Measurements from ENCODE around the gene CACNA1C.

The CACNA1C gene

GRCh38 chr12:2557597-2557996, 504.8 kb downstream of the CACNA1C start:
- no peak for DNase-seq (ENCODE audit: low spot score)

GRCh38 chr12:2559931-2560330, 507.1 kb downstream of the CACNA1C start:
- no peak for DNase-seq (ENCODE audit: low spot score)

- no peak for DNase-seq (ENCODE audit: low spot score)
Measured at GRCh38 chr12:2560356-2560755, 507.6 kb downstream of the CACNA1C start.

DNA sequence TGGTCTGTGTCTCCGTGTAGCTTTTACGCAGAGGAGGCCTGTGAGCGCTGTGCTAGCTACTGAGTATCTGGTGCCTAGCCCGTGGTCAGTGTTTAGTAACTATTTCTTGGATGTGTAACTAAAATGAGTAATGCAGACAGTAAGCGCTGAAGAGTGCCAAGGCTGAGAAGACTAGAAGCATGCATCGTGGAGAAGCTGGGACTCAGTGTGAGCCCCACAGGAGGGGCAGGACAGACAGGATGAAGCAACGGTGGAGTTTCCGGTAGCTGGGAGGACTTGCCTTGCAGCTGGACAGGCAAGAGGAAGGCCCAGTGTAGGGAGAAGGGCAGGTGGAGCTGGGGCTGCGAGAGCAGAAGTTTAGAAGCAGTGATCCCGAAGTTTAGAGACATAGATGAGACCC, 508.6 kb downstream of the CACNA1C start:
- no peak for DNase-seq (ENCODE audit: low spot score)

DNA sequence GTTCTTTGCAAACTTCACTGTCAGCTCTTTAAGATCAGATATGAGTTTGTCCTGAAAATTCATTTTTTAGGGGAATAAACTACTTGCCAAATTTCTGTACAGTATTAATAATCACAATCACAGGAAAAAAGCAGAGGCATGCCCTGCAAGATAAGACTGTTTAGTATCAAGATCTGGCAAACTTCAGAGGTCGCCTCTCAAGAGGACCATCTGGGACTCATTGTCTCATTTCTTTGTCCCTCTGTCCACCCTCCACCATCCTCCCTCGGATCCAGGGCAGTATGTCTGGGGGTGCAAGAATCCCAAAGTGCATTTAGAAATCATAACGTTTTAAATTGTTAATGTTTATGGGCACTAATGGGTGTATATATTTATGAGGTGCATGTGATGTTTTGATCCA, 509.6 kb downstream of the CACNA1C start:
- DNase-seq (ENCODE audit: low spot score) = no peak

DNA sequence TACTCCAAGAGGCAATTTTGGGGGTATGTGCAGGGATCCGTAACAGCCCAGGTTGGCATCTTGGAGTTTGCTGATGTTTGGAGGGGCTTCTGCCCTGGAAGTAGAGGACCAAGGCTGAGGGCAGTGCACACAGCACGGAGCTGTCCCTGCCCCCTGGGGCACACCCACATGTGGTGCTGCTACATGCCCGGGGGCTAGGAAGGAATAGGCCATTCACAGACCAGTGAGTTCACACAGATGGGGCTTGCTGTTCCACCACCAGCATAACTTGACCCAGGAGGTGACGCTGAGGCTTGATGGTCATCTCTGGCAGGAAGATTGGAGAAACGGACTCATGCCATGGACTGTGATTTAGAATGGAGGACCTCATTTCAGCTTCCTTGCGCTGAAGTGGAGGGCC, 510.9 kb downstream of the CACNA1C start:
- no peak for DNase-seq (ENCODE audit: low spot score)

- DNase-seq (ENCODE audit: low spot score) = no peak
Measured at GRCh38 chr12:2566161-2566560, 513.4 kb downstream of the CACNA1C start.

- DNase-seq (ENCODE audit: low spot score) = no peak
Measured at GRCh38 chr12:2567711-2568110, 514.9 kb downstream of the CACNA1C start.

- DNase-seq (ENCODE audit: low spot score) = no peak
Measured at GRCh38 chr12:2570562-2570961, 517.8 kb downstream of the CACNA1C start.

DNA sequence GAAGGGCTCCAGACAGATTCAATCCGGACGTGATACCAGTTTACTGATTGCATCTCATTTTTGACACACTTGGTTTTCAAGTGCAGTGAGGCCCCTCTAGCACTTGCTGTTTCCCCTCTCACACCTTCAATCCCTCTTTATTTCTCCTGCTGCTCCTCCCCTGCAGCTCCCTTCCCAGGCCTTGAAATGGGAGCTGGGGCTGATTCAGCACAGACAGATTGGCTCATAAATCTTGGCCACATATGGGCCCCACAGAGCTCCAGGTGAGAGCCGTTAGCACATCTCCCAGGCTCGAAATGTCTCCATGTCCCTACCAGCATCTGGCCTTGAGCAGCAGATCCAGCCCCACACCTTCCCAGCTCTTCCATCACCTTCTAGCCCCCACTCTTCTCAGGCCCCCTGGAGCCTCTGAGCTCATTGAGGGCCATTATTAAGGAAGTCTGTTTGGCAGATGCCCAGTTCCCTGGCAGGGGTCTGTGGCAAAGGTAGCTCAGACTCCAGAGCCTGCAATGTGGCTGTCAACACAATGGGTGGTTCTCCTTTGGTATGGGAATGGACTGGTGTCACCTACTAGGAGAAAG, 521.7 kb downstream of the CACNA1C start:
- DNase-seq (ENCODE audit: low spot score) = no peak

DNA sequence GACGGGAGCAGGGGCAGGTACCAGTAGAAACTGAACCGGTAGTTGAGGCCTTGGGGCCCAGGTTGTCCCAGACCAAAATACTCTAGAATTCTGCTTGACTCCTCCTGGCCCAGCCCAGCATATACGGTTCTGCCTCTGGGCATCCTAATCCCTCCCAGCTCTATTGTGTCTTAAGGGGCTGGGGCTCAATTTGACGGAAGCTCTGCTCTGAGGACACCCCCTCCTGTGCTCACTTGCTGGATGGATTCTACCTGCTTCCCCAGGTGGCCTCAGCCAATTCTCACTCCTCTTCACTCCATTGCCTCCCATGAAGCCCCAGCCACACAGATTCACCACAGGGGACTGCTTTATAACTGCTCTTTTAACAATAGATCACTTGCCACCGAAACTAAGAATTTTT, 522.5 kb downstream of the CACNA1C start:
- no peak for DNase-seq (ENCODE audit: low spot score)

DNA sequence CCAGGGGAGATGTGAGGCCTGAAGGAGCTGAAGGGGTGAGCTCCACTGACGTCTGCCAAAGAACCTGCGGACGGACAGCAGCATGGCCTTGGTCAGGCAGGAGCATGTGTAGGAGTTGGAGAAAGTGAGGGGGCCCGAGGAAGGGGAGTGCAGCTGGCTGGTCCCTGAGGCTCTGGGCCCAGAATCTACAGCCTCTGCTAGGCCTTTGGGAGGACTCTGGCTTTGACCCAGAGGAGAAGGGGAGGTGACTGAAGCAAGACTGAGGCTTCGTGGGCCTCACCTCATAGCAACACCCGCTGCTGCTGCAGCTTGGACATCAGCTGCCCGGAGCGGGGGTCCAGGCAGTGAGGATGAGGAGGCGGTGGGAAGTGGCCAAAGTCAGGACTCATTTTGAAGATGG, 525.4 kb downstream of the CACNA1C start:
- DNase-seq (ENCODE audit: low spot score) = no peak

GRCh38 chr12:2578772-2579171, 526.0 kb downstream of the CACNA1C start:
- DNase-seq (ENCODE audit: low spot score) = no peak

- peak; percentile 87 for DNase-seq (ENCODE audit: low spot score)
Measured at GRCh38 chr12:2580821-2581220, 528.0 kb downstream of the CACNA1C start.

- no peak for DNase-seq (ENCODE audit: low spot score)
Measured at GRCh38 chr12:2581293-2582045, 528.7 kb downstream of the CACNA1C start.

DNA sequence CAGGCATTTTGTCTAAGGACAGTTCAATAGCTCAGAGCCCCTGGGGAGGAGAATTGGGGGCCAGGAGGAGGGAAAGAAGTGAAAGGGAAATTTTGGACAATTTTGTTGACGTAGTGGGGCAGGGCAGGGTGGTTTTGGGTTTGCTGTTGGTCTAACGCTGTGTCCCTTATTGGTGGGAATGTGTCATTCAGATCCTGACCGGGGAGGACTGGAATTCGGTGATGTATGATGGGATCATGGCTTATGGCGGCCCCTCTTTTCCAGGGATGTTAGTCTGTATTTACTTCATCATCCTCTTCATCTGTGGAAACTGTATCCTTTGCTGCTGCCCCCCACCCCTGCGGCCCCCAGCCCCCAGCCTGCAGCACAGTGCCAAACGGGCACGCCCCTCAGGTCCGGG, 529.8 kb downstream of the CACNA1C start:
- DNase-seq (ENCODE audit: low spot score) = peak; percentile 44

- DNase-seq (ENCODE audit: low spot score) = peak; percentile 88
Measured at GRCh38 chr12:2583091-2583497, 530.3 kb downstream of the CACNA1C start.

- no peak for DNase-seq (ENCODE audit: low spot score)
Measured at GRCh38 chr12:2583642-2584401, 531.0 kb downstream of the CACNA1C start.

DNA sequence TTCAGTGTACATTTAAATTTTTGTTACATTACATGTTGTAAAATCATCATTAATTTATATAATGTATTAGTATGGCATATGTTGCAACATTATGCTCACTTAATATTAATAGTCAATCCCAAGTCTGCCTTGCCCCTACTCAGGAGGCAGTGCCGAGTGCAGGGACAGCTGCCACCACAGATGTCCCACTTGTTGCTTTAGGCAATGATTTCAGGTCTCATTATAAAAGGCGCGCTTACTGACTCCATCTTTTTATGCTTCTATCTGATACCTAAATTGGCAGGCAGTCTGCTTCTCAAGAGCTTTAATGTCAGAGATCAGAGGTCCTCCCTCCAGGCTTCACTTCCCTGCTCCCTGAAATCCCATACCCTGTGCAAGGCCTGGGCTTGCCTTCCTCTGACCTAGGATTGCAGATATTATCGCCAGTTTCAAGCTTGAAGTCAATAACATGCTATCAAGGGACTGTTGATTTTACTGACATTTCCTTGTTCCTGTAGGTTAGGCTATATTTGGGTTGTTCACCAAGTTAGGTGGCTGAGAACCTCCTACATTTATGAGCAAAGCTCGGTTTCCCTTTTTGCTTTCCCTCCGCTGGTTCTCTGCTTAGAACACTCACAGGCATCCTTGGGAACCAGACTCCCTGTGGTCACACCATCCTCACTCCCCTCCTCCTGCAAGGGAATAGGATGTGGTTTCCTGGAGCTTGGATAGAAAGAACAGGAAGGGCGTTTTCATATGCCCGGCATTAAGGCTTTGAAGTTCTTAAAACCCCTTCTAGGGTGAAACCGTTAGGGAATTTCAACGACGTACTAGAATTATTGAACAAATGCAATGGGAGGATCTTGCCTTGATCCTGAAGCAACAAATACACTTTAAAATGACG, 533.6 kb downstream of the CACNA1C start:
- peak; percentile 34 for DNase-seq (ENCODE audit: low spot score)

DNA sequence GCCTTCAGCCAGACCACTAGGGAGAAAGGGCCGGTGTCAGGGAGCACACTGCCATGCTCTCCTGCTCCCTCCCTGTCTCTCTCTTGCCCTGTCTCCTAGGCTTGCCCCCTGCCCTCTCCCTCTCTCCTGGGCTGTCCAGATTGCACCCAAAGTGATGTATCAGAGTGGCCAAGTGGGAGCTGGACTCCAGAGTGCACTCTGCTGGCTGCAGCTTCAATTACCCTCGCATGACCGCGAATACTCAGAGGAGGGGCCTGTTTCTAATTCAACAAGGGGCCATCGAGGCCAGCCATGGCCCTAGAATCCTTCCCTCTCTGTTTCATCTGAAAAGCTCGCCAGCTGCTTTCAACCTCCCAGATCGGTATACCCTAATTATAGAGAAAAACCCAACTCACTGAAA, 535.6 kb downstream of the CACNA1C start:
- DNase-seq (ENCODE audit: low spot score) = no peak

GRCh38 chr12:2589381-2589780, 536.6 kb downstream of the CACNA1C start:
- DNase-seq (ENCODE audit: low spot score) = no peak

DNA sequence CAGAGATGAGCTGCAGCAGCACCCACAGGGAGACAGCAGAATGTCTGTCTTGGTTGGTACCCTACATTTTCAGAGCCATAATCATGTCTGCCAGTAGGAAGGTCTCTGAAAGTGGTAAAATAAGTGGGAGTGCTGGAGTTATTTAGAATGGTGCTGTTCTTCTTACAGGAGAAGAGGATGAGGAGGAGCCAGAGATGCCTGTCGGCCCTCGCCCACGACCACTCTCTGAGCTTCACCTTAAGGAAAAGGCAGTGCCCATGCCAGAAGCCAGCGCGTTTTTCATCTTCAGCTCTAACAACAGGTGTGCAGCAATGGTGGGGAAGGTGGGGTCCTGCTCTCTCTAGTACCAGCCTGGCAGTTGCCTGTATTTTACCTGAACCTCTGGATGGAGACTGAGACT, 540.3 kb downstream of the CACNA1C start:
- no peak for DNase-seq (ENCODE audit: low spot score)
